GM11168 (cell line): ENCODE results near the gene DNMT3B.
"Not testable (repeated sequence)": the region's sequence is repeated elsewhere in the genome, so short reads cannot be mapped to it uniquely, and the experiment has no call there.

Experiments used
- in situ Hi-C: fragments of 300-500 bp; cut with MboI; formaldehyde crosslinking; loops from one replicate; pipeline ENCODE4 v1.12.0; 2022; ENCODE audit warnings: low sequenced_read_pairs; ENCODE audit not compliant: unreplicated experiment

DNMT3B gene

DNA sequence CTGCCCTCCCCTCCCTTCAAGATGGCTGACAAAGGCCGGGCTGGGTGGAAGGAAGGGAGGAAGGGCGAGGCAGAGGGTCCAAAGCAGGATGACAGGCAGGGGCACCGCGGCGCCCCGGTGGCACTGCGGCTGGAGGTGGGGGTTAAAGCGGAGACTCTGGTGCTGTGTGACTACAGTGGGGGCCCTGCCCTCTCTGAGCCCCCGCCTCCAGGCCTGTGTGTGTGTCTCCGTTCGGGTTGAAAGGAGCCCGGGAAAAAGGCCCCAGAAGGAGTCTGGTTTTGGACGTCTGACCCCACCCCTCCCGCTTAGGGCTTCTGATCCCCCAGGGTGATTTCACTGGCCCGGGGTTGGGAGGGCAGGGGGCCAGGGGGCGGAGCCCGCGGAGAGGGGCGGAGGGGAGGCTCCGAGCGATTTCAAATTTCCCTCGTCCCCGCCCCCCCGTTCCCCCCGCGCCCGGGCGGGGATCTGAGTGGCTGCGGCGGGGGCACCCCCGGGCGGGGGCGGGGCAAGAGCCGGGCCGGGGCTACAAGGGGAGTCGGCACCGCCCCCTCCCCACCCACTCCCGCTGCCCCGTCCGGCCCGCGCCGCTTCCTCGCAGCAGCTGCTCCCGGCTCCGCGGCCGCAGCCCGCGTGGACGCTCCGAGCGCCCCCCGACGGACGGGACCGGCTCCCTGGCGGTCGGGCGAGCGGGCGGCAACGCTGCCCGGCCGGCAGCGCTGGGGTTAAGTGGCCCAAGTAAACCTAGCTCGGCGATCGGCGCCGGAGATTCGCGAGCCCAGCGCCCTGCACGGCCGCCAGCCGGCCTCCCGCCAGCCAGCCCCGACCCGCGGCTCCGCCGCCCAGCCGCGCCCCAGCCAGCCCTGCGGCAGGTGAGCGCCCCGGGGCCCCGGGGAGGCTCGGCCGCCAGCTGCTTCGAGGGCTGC, at the start of gene DNMT3B:
Gene DNMT3B (plus strand): TSS at position 555 of the 923 bp plus-strand sequence. CDS start 17,939 bp downstream, outside the sequence.
- in situ Hi-C loops: loop anchor here (25.0 kb wide), 1 partner anchor 225 kb away; no protein-coding TSS in a partner anchor

DNA sequence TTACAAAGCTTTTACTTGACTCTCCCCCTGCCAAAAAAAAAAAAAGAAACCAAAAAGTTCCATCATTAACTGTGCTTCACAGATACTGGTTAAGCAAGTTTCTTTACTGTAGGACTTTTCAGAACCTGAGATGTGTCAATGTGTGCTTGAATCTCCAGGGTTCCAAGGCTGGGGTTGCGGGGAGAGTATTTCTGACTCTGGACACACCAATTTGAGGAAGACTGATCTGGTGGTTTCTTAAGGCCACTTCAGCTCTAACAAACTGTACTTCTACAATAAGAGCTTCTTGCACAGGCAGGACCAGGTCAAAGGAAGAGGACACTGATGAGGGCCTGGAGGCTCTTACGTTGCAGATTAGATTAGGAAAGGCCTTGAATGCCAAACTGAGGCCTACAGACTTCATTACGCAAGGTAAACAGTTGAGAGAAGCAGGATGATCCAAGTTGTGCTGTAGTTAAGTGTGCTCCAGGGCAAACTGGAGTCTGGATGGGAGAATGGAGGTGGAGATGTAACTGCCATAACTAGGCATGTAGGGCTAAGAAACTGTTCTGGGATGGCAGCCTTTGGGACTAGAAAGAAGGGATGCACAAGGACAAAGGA, 43.3 kb upstream of the DNMT3B start:
- in situ Hi-C loops: no loop called here

DNA sequence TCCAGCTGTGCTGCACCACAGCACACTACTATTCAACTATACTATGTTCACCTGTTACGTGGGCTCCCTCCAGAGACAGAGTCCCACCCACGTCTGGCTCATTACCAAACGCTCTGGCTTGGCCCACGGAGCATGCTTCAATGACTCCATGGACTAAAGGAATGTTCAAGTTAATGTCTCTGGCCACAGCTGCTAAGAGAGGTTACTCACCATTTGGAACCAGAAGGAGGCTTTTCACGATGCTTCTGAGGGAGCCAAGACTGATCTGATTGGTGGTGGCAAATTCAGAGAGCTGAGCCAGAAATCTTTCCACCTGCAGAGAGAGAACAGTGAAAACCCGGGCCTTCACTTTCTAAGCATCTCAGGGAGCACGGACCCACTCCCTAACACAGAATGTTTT, 34.5 kb upstream of the DNMT3B start:
- in situ Hi-C loops: no loop called here

DNA sequence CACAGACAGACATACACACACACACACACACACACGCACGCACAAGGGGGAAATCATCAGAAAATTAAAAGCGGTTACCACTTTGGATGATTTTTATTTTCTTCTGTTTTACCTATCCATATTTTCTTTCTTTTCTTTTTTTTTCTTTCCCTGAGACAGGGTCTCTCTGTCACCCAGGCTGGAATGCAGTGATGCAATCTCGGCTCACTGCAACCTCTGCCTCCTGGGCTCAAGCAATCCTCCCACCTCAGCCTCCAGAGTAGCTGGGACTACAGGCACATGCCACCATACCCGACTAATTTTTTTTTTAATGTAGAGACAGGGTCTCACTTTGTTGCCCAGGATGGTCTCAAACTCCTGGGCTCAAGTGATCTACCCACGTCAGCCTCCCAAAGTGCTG, 33.8 kb upstream of the DNMT3B start:
- in situ Hi-C loops: not testable (repeated sequence)

DNA sequence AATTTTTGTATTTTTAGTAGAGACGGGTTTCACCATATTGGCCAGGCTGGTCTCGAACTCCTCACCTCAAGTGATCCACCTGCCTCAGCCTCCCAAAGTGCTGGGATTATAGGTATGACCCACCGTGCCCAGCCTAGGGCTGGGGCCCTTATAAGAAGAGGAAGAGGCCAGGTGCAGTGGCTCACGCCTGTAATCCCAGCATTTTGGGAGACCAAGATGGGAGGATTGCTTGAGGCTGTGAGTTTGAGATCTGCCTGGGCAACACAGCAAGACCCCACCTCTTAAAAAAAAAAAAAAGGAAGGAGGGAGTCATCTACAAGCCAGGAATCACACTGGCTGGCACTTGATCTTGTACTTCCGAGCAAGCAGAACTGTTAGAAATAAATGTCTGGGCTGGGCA, 32.9 kb upstream of the DNMT3B start:
- in situ Hi-C loops: not testable (repeated sequence)

DNA sequence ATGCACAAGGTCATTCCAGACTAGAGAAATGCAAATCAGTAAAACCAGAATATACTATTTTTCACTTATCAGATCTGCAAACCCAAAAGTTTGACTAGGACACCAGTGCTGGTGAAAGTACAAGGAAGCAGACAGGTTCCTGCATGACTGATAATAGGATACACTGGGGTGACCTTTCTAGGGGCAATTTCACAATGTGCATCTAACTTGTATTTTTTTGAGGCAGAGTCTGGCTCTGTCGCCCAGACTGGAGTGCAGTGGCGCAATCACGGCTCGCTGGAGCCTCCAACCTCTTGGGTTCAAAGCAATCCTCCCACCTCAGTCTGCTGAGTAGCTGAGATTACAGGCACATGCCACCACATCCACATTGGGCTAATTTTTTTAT, 30.3 kb upstream of the DNMT3B start:
- in situ Hi-C loops: no loop called here

DNA sequence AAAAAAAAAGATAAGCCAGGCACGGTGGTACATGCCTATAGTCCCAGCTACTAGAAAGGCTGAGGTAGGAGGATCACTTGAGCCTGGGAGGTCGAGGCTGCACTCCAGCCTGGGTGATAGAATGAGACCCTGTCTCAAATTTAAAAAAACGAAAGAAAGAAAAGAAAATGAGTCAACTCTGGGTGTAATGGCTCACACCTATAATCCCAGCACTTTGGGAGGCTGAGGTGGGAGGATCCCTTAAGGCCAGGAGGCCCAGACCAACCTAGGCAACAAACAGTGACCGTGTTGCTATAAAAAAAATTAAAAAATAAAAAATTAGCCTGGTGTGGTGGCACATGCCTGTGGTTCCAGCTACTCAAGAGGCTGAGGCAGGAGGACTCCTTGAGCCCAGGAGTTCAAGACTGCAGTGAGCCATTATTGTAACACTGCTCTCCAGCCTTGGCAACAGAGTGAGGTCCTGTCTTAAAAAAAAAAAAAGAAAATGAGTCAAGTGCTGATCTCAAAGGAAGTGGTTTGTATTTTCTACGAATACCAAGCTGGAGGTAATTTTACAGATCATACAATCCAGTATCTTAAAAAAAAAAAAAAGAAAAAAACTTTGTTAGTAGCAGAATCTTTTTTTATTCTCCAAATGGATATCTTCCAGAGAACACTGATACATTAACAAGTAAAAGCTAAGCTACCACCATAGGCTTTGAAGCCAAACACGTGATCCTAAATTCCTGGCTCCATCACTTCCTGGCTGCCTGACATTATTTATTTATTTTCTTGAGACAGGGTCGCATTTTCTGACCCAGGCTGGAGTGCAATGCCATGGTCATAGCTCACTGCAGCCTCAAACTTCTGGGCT, 24.6 kb upstream of the DNMT3B start:
- in situ Hi-C loops: no loop called here

DNA sequence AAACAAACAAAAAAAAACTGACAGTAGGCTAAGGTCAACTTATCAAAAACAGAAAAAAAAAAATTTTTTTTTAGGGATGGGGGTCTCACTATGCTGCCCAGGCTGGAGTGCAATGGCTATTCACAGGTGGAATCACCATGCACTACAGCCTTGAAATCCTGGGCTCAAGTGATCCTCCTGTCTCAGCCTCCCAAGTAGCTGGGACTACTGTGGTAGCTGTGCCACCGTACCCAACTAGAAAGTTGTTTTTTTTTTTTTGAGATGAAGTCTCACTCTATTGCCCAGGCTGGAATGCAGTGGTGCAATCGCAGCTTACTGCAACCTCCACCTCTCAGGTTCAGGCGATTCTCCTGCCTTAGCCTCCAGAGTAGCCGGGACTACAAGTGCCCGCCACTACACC, 21.0 kb upstream of the DNMT3B start:
- in situ Hi-C loops: no loop called here

DNA sequence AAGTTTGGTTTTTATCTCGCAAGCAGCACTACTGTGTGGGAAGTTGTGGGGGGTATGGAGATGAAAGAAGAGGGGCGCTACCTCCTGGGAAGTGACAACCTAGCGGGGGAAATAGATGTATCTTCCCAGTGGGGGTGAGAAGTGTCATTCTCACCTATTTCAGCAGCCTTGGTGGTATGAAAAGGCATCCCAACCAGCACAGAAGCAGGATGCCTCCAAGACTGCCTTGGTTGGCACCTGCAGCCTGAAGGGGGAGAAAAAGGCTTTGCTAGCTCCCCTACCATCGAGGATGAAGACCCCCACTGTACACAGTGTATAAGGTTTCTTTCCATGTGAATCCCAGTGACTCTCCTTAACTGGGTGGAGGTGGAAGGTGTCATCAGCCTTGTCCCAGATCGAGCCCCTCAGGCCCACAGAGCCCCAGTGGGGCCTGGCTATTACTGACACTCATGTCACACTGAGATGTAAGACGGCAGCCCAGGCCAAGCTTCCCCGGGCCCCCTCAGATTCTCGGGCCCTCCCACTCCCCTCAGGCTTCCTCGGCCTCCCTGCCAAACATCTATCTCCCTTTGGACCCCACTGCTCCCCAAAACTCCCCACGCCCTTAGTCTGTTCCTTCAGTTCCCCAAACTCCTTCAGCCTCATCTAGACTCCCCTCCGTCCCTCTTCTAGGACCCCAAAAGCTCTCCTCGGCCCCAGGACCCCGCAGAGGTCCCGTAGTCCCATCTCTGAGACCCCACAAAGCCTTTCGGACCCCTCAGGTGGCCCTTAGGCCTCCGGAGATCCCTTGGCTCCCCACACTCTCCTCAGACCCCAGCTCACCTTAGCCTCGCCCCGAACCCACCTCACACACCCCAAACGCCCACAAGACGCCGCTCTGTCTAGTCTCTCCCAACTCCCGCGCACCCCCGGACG, 19.6 kb upstream of the DNMT3B start:
- in situ Hi-C loops: no loop called here

DNA sequence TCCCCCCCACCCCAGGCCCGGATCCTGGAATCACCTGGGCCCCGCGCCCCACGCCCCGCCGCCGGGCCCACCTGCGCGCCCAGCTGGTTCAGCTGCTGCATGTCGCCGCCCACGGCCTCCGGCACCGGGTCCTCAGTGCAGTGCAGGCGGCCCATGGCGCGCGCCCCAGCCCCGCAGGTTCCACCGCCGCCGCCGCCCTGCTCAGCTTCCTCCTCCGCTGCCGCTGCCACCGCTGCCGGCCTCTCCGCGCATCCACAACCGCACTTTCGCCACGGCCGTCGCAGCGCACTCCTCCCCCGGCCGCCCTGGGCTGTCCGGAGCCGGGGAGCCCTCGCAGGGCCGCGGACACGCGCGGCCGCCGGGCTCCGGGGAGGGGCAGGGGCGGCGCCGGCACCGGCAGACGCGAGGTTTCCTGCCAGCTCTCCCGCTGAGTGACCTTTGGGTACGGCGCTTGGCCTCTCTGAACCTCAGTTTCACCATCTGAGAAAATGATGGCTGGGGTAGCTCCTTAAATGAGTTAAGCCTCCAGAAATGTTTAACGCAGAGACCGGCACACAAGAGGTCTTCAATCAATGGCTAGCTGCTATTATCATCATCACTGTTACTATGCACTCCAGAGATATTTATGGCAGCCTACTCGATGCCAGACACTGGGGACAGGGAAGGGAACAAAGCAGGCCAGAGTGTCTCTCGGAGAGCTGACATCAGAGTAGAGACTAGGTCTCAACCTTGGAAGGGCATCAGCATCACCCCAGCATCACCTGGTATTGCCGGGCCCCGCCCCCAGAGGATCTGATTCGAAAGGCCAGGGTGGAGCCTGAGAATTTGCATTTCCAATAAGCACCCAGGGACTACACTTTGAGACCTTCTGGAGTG, 18.7 kb upstream of the DNMT3B start, which contains the start of gene COMMD7:
Gene COMMD7 (minus strand): TSS at position 231 of the 876 bp plus-strand sequence. CDS start 76 bp downstream, at position 155.
- in situ Hi-C loops: no loop called here

DNA sequence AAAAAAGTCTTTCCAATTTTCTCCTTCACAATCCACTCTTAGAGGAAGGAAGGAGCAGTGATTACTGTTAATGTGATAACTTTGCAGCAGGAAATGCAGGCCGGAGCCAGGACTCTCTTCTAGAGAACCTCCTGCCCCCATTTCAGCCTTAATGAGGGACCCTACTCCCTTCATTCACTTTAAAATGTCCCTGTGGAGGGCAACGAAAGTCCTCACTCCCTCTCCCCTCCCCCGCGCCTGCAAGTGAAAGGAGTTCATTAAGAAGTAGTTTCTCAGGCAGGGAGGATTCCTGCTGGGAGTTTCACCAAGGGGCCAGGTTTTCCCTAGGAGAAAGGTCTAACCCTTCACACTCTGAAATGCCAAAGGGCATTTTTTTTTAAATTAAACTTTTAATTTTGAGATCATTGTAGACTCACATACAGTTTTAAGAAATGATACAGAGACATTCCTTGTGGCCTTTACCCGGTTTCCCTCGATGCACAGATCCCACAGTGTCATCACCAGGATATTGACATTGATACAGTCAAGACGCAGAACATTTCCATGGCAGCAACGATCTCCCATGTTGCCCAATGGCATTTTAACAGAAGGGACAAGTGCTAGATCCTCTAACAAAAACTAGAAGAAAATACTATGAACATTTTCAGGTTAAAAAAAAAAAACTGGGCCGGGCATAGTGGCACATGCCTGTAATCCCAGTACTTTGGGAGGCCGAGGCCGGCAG, 12.1 kb upstream of the DNMT3B start:
- in situ Hi-C loops: loop anchor here (25.0 kb wide), 1 partner anchor 213 kb away; no protein-coding TSS in a partner anchor

DNA sequence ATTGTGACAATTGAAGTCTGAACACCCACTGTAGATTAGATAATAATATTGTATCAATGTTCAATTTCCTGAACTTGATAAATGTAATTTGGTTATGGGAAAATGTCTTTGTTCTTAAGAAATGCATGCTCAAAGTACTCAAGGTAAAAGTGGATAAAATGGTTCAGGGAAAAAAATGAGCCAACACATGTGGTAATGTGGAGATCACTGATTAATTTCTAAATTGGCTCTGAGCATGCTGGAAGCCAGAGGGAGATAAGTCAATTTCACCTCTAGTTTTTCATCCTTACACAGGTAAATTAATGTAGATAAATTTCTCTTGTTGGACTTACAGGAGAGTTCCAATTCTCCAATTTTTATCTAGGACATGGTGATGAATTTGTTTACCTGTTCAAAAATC, 10.9 kb upstream of the DNMT3B start:
- in situ Hi-C loops: loop anchor here (25.0 kb wide), 1 partner anchor 214 kb away; no protein-coding TSS in a partner anchor

DNA sequence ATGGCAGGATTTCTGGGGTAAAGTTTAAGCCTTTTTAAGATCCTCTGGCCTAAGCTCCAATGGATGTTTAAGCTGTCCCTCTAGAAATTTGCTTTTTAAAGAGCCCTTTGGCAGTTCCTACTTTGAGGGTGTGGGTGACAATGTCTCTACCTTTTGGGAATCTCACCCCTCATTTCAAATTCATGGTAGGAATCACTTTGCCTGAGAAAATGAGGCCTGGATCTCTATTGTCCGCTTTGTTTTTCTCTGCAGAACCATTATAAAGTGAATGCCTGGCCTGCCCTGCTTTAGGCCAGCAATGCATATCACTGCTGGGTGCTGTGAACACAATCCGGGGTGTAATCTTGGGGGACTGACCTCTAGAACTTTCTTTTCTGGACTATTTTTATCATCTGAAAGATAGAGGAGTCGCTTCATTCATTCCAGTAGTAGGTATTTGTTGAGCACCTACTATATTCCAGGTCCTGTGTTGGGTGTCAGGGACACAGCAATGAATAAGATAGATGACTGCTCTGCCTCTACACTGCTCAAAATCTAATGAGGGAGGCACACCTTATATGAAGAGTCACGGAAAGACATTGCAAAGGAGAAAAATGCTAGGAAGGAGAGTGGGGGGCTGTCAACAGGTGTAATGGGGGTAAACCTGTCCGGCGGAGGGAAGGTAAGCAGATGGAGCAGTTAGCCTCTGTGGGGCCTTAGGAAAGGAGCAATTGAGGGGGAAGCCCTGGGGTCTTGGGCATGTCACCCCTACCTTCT, 10.3 kb upstream of the DNMT3B start:
- in situ Hi-C loops: loop anchor here (25.0 kb wide), 1 partner anchor 215 kb away; no protein-coding TSS in a partner anchor

DNA sequence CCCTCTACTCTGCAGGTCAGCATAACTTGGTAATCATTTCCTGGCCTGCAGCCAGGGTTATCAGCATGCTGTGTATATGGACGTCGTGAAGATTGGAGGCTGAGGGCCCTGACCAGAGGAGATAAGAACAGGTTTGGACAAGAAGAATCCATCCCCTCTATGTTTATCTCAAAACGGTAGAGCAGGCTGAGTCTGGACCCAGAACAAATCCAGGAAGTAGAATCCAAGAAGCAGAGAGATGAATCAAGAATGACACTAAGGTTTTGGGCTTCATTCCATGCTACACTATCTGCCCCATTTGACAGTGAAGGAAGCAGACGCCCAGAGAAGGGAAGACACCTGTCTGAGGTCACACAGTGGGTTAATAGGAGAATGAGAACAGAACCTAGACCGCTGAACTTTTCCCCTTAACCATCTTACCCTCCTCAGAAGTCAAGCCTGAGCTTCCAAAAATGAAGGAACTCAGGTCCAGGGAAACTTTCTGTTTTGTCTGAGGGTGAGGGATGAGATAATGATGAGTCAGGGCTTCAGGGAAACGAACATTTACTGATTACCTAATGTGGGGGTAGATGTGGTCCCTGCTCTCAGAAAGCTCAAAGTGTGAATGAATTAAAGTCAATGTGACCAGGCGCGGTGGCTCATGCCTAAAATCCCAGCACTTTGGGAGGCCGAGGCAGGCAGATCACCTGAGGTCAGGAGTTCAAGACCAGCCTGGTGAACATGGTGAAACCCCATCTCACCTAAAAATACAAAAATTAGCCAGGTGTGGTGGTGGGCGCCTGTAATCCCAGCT, 9.5 kb upstream of the DNMT3B start:
- in situ Hi-C loops: loop anchor here (25.0 kb wide), 1 partner anchor 215 kb away; no protein-coding TSS in a partner anchor

DNA sequence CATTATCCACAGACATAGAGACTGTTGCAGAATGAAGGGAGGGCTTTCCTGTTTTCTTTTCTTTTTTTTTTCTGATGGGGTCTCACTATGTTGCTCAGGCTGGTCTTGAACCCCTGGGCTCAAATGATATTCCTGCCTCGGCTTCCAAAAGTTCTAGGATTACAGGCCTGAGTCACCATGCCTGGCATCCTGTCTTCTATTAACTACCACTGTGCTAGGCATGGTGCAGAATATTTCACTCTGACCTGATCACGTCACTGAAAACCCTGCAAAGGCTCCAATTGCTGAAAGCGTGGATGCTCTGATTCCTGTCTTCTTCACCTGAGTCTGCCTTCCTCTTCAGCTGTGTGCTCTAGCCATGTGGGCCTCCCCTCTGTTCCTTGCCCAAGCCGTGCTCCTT, 8.5 kb upstream of the DNMT3B start:
- in situ Hi-C loops: loop anchor here (25.0 kb wide), 1 partner anchor 216 kb away; no protein-coding TSS in a partner anchor

DNA sequence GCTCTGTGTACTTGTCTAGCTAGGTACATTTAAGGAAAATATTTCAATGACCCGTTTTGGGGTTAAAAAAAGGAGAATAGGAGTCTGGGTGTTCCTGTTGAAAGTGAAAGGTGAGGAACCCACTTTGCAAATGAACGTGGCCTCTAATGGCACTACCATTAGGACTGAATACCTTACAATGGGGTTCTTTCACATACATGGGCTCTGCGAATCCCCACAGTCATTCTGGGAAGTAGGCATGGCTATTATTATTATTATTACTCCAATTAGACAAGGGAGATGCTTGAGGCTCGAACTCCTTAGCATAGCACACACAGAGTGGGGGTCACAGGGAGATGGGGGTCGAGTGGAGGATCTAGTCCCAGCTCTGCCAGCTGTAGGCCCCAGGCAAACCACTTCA, 6.0 kb upstream of the DNMT3B start:
- in situ Hi-C loops: loop anchor here (25.0 kb wide), 1 partner anchor 219 kb away; no protein-coding TSS in a partner anchor
